Measurements from ENCODE around the gene NLRP9.
"Not testable (repeated sequence)": the region's sequence is repeated elsewhere in the genome, so short reads cannot be mapped to it uniquely, and the experiment has no call there.

- not testable (repeated sequence) for TF ChIP-seq EZH2 (IDR thresholded peaks at IDR 0.05; ENCODE audit: low read depth)
- TF ChIP-seq, protein P1, sequence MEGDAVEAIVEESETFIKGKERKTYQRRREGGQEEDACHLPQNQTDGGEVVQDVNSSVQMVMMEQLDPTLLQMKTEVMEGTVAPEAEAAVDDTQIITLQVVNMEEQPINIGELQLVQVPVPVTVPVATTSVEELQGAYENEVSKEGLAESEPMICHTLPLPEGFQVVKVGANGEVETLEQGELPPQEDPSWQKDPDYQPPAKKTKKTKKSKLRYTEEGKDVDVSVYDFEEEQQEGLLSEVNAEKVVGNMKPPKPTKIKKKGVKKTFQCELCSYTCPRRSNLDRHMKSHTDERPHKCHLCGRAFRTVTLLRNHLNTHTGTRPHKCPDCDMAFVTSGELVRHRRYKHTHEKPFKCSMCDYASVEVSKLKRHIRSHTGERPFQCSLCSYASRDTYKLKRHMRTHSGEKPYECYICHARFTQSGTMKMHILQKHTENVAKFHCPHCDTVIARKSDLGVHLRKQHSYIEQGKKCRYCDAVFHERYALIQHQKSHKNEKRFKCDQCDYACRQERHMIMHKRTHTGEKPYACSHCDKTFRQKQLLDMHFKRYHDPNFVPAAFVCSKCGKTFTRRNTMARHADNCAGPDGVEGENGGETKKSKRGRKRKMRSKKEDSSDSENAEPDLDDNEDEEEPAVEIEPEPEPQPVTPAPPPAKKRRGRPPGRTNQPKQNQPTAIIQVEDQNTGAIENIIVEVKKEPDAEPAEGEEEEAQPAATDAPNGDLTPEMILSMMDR (conservative IDR thresholded peaks at IDR 0.05), result not testable (repeated sequence)
These were observed 30.6 kb upstream of the NLRP9 start, which contains the start of gene RFPL4AL1 for GRCh38 chr19:55768818-55769217.

All from PC-9 (cell line).